Gastroesophageal sphincter (tissue), 3 donors: ENCODE results near the gene PEA15.

Experiments used
- EP300 ChIP-seq: sonication (generic); formaldehyde crosslinking; IDR thresholded peaks from one replicate; pipeline ENCODE4 v1.6.1; 2017; ENCODE audit warnings: antibody characterized with exemption, mild to moderate bottlenecking
- POLR2A ChIP-seq, 2 donors: fragments of 450-650 bp; IDR thresholded peaks; one replicate each; pipeline ENCODE4 v1.6.1; 2017; ENCODE audit warnings: antibody characterized with exemption in 2 of 2, mild to moderate bottlenecking in 2 of 2, moderate library complexity in 1 of 2
- POLR2AphosphoS5 ChIP-seq: sonication (generic); formaldehyde crosslinking; IDR thresholded peaks from one replicate; pipeline ENCODE4 v1.6.1; 2017; ENCODE audit warnings: antibody characterized with exemption
- TF ChIP-seq, protein P1 (sequence below), 4 experiments: fragments of 200-600 bp in 2 of 4; fragments of 450-650 bp in 2 of 4; sonication (generic) in 1 of 4; IDR thresholded peaks; one replicate each; pipeline ENCODE4 v1.5.1; 2017 to 2019; ENCODE audit warnings: antibody characterized with exemption in 4 of 4, mild to moderate bottlenecking in 2 of 4, moderate library complexity in 2 of 4

DNA sequence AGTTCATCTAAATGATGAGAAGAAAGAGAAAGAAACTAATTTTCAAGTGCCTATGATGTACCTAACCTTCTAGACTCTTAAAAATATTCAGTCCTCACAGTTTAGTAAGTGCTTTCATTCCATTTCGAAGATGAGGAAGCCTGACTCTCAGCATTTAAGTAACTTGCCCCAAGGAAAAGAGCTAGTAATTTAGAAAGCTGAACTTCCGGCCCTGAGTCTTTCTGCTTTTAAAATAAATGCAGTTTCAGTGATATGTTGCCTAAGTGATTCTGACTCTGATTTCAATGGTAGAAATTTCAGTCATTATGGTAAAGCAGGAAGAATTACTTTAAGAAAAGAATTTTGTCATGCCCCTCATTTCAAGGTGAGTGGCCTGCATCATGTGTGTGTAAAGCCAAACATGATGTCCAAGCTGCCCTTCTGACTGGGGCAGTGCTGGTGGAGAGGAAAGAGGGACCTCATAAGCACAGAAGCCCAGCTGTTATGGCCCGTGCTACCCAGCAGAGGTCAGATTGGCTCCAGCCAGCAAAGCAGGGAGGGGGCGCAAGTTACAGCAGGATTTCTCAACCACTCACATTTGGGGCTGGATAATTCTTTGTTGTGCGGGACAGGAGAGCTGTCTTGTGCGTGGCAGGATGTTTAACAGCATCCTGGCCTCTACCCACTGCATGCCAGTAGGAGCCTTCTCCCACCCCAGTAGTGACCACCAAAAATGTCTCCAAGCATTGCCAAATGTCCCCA, 43.0 kb upstream of the PEA15 start:
- TF ChIP-seq, protein P1, sequence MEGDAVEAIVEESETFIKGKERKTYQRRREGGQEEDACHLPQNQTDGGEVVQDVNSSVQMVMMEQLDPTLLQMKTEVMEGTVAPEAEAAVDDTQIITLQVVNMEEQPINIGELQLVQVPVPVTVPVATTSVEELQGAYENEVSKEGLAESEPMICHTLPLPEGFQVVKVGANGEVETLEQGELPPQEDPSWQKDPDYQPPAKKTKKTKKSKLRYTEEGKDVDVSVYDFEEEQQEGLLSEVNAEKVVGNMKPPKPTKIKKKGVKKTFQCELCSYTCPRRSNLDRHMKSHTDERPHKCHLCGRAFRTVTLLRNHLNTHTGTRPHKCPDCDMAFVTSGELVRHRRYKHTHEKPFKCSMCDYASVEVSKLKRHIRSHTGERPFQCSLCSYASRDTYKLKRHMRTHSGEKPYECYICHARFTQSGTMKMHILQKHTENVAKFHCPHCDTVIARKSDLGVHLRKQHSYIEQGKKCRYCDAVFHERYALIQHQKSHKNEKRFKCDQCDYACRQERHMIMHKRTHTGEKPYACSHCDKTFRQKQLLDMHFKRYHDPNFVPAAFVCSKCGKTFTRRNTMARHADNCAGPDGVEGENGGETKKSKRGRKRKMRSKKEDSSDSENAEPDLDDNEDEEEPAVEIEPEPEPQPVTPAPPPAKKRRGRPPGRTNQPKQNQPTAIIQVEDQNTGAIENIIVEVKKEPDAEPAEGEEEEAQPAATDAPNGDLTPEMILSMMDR (IDR thresholded peaks at IDR 0.05): peak in 2 of 4 experiments; percentile 29 to 63
- TF ChIP-seq POLR2A (IDR thresholded peaks at IDR 0.05) (no peak), POLR2AphosphoS5 (no peak), EP300 (no peak)
